Measurements from ENCODE around the gene ZBTB43.

ZBTB43 gene

GRCh38 chr9:126829035-126829434 is 24.2 kb downstream of the ZBTB43 start:
- no peaks in the 10 kb centered on the region for H3K4me1 ChIP-seq (ENCODE audit: insufficient read depth, low read length)
- H3K36me3 ChIP-seq (ENCODE audit: insufficient read depth, low read length) = peaks cover 18% of the 10 kb centered on the region
- TF ChIP-seq EZH2 (IDR thresholded peaks at IDR 0.05; ENCODE audit: borderline replicate concordance, low read depth, low read length, severe bottlenecking) (no peak), CTCF (IDR thresholded peaks at IDR 0.05; ENCODE audit: borderline replicate concordance, extremely low read depth, low read length, poor library complexity, severe bottlenecking) (no peak)
- H3K27ac ChIP-seq (ENCODE audit: low read length) = no peak overlapping the region
- ATAC-seq (ENCODE audit: insufficient read depth, low read depth) = no peak
- no peak overlapping the region for H3K9ac ChIP-seq (ENCODE audit: low read depth, low read length)
- H3K79me2 ChIP-seq (ENCODE audit: insufficient read depth, low read length) = peaks cover 15% of the 10 kb centered on the region; the same call in 1 of the 2 replicates
- no peak overlapping the region for H2AFZ ChIP-seq (ENCODE audit: low read depth, low read length)
- H3K4me2 ChIP-seq (ENCODE audit: insufficient read depth, low read length) = no peak overlapping the region
- no peak for DNase-seq
- H4K20me1 ChIP-seq (ENCODE audit: insufficient read depth, low read length) = peaks cover 6% of the 10 kb centered on the region; the same call in 1 of the 2 replicates
- no peak overlapping the region for H3K4me3 ChIP-seq (ENCODE audit: low read depth in 1 of 2, low read length in 2 of 2)
- no peaks in the 10 kb centered on the region for H3K9me3 ChIP-seq (ENCODE audit: insufficient read depth, low read length, severe bottlenecking)
- no peaks in the 10 kb centered on the region for H3K27me3 ChIP-seq (ENCODE audit: insufficient read depth, low read length, poor library complexity)

DNA sequence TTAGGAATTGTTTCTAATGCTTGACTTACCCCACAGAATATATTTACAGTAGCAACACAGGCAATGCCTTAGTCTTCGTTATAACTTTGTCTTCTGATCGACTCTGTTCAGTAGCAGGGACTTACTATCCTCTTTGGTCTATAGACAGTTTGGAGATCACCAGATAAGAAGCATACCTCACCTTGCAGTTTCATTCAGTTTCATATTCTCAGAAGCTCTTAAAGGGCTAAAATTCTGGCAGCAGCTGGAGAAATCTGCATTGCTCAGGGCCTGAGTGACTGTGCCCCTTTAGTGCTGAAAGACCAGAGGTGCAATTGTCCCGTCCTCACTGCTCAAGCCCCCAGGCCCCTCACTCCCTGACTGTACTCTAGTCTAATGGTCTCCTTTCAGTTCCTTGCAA is 26.0 kb downstream of the ZBTB43 start:
- no peaks in the 10 kb centered on the region for H3K9me3 ChIP-seq (ENCODE audit: insufficient read depth, low read length, severe bottlenecking)
- no peak overlapping the region for H3K9ac ChIP-seq (ENCODE audit: low read depth, low read length)
- no peaks in the 10 kb centered on the region for H3K4me1 ChIP-seq (ENCODE audit: insufficient read depth, low read length)
- H2AFZ ChIP-seq (ENCODE audit: low read depth, low read length) = no peak overlapping the region
- no peak for DNase-seq
- peaks cover 26% of the 10 kb centered on the region for H3K36me3 ChIP-seq (ENCODE audit: insufficient read depth, low read length)
- no peak overlapping the region for H3K4me2 ChIP-seq (ENCODE audit: insufficient read depth, low read length)
- no peaks in the 10 kb centered on the region for H3K27me3 ChIP-seq (ENCODE audit: insufficient read depth, low read length, poor library complexity)
- no peak overlapping the region for H3K4me3 ChIP-seq (ENCODE audit: low read depth in 1 of 2, low read length in 2 of 2)
- peaks cover 18% of the 10 kb centered on the region for H3K79me2 ChIP-seq (ENCODE audit: insufficient read depth, low read length)
- no peak overlapping the region for H3K27ac ChIP-seq (ENCODE audit: low read length)
- no peak for TF ChIP-seq CTCF (IDR thresholded peaks at IDR 0.05; ENCODE audit: borderline replicate concordance, extremely low read depth, low read length, poor library complexity, severe bottlenecking)
- TF ChIP-seq EZH2 (IDR thresholded peaks at IDR 0.05; ENCODE audit: borderline replicate concordance, low read depth, low read length, severe bottlenecking) = no peak
- H4K20me1 ChIP-seq (ENCODE audit: insufficient read depth, low read length) = peaks cover 12% of the 10 kb centered on the region; the same call in 1 of the 2 replicates
- no peak for ATAC-seq (ENCODE audit: insufficient read depth, low read depth)

- Histone ChIP-seq H3K27ac (ENCODE audit: low read length) (no peak overlapping the region), H3K79me2 (ENCODE audit: insufficient read depth, low read length) (peaks cover 12% of the 10 kb centered on the region), H3K4me3 (ENCODE audit: low read depth in 1 of 2, low read length in 2 of 2) (no peak overlapping the region), H3K27me3 (ENCODE audit: insufficient read depth, low read length, poor library complexity) (no peaks in the 10 kb centered on the region), H3K4me1 (ENCODE audit: insufficient read depth, low read length) (no peaks in the 10 kb centered on the region), H4K20me1 (ENCODE audit: insufficient read depth, low read length) (peaks cover 16% of the 10 kb centered on the region; the same call in 1 of the 2 replicates), H3K4me2 (ENCODE audit: insufficient read depth, low read length) (no peak overlapping the region), H3K9ac (ENCODE audit: low read depth, low read length) (no peak overlapping the region), H3K36me3 (ENCODE audit: insufficient read depth, low read length) (peaks cover 30% of the 10 kb centered on the region), H2AFZ (ENCODE audit: low read depth, low read length) (no peak overlapping the region), H3K9me3 (ENCODE audit: insufficient read depth, low read length, severe bottlenecking) (no peaks in the 10 kb centered on the region)
- no peak for TF ChIP-seq EZH2 (IDR thresholded peaks at IDR 0.05; ENCODE audit: borderline replicate concordance, low read depth, low read length, severe bottlenecking)
- TF ChIP-seq CTCF (IDR thresholded peaks at IDR 0.05; ENCODE audit: borderline replicate concordance, extremely low read depth, low read length, poor library complexity, severe bottlenecking) = no peak
- no peak for DNase-seq
- no peak for ATAC-seq (ENCODE audit: insufficient read depth, low read depth)
Observed at GRCh38 chr9:126832440-126832839, 27.6 kb downstream of the ZBTB43 start.

DNA sequence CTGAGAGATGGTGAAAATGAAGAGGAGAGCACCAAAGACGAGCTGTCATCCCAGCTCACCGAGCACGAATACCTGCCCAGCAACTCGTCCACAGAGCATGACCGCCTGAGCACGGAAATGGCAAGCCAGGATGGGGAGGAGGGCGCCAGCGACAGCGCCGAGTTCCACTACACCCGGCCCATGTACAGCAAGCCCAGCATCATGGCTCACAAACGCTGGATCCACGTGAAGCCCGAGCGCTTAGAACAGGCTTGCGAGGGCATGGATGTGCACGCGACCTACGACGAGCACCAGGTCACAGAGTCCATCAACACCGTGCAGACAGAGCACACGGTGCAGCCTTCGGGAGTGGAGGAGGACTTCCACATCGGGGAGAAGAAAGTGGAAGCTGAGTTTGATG is 28.2 kb downstream of the ZBTB43 start:
- Histone ChIP-seq H3K4me2 (ENCODE audit: insufficient read depth, low read length) (no peak overlapping the region), H3K4me3 (ENCODE audit: low read depth in 1 of 2, low read length in 2 of 2) (no peak overlapping the region), H3K9ac (ENCODE audit: low read depth, low read length) (no peak overlapping the region), H3K4me1 (ENCODE audit: insufficient read depth, low read length) (no peaks in the 10 kb centered on the region), H3K27me3 (ENCODE audit: insufficient read depth, low read length, poor library complexity) (no peaks in the 10 kb centered on the region), H3K27ac (ENCODE audit: low read length) (no peak overlapping the region), H4K20me1 (ENCODE audit: insufficient read depth, low read length) (peaks cover 16% of the 10 kb centered on the region; the same call in 1 of the 2 replicates), H2AFZ (ENCODE audit: low read depth, low read length) (no peak overlapping the region), H3K9me3 (ENCODE audit: insufficient read depth, low read length, severe bottlenecking) (no peaks in the 10 kb centered on the region), H3K79me2 (ENCODE audit: insufficient read depth, low read length) (peaks cover 12% of the 10 kb centered on the region), H3K36me3 (ENCODE audit: insufficient read depth, low read length) (peaks cover 30% of the 10 kb centered on the region)
- ATAC-seq (ENCODE audit: insufficient read depth, low read depth) = no peak
- DNase-seq = no peak
- TF ChIP-seq CTCF (IDR thresholded peaks at IDR 0.05; ENCODE audit: borderline replicate concordance, extremely low read depth, low read length, poor library complexity, severe bottlenecking) (no peak), EZH2 (IDR thresholded peaks at IDR 0.05; ENCODE audit: borderline replicate concordance, low read depth, low read length, severe bottlenecking) (no peak)
